HG03103 (cell line): ENCODE results near the gene TRIO.

Experiments used
- ATAC-seq: cut with Tn5 transposase; IDR thresholded peaks from one replicate; pipeline ENCODE4 v1.9.1; 2021; ENCODE audit warnings: low read depth; ENCODE audit not compliant: unreplicated experiment

Gene TRIO

GRCh38 chr5:14164164-14165163 lies 21.3 kb downstream of the TRIO start:
- ATAC-seq: no peak

- ATAC-seq: no peak
Measured at GRCh38 chr5:14165375-14166106, 22.4 kb downstream of the TRIO start.

- no peak for ATAC-seq
Measured at GRCh38 chr5:14166437-14166836, 23.3 kb downstream of the TRIO start.

- ATAC-seq: no peak
Measured at GRCh38 chr5:14167211-14167845, 24.2 kb downstream of the TRIO start.

- peak; percentile 39 for ATAC-seq
Measured at GRCh38 chr5:14168144-14168792, 25.1 kb downstream of the TRIO start.

- ATAC-seq: no peak
Measured at GRCh38 chr5:14168793-14169262, 25.7 kb downstream of the TRIO start.

GRCh38 chr5:14171046-14171445 lies 27.9 kb downstream of the TRIO start:
- ATAC-seq: no peak

- ATAC-seq: no peak
Measured at GRCh38 chr5:14171621-14172020, 28.5 kb downstream of the TRIO start.

- peak; percentile 55 for ATAC-seq
Measured at GRCh38 chr5:14172149-14172795, 29.1 kb downstream of the TRIO start.

GRCh38 chr5:14173377-14174229 lies 30.5 kb downstream of the TRIO start:
- ATAC-seq: no peak

GRCh38 chr5:14174230-14174636 lies 31.1 kb downstream of the TRIO start:
- ATAC-seq: no peak

- ATAC-seq: no peak
Measured at GRCh38 chr5:14175381-14175780, 32.2 kb downstream of the TRIO start.

- no peak for ATAC-seq
Measured at GRCh38 chr5:14176888-14177287, 33.7 kb downstream of the TRIO start.

- ATAC-seq: no peak
Measured at GRCh38 chr5:14177634-14178033, 34.5 kb downstream of the TRIO start.

GRCh38 chr5:14178091-14178490 lies 34.9 kb downstream of the TRIO start:
- ATAC-seq: no peak

GRCh38 chr5:14178671-14179211 lies 35.6 kb downstream of the TRIO start:
- no peak for ATAC-seq

- ATAC-seq: no peak
Measured at GRCh38 chr5:14179446-14179845, 36.3 kb downstream of the TRIO start.

GRCh38 chr5:14180437-14180836 lies 37.3 kb downstream of the TRIO start:
- ATAC-seq: no peak
